ENCODE results near the gene RBPJL.

DNA sequence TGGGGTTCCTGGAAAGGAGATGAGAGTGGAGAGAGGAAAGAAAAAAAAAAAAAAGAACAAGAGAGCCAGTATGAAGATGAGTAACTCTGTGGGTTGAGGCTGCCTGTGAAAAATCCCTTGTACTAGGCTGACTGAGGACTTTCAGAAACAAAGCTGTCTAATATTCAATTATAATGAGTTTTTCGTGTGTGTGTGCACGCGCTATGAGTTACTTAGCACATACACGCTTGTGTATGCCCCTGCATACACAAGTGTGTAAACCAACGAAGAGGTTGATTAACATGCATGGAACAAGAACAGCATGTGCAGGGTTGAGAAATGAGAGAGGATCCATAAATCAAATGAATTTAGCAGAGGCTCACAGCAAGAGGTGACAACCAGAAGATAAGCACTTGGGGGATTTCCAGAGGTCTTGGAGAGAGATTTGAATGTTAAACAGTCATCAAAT is 4.8 kb upstream of the RBPJL start:
- TF ChIP-seq CTCF (conservative IDR thresholded peaks at IDR 0.05) (no peak), EZH2 (IDR thresholded peaks at IDR 0.05; ENCODE audit: low read depth) (no peak)
